ENCODE data around the gene UNG. TPM values are rescaled to one million over a fixed set of nuclear protein-coding genes. Genes with fewer than 3 reads are reported as not detected.
A peak's percentile ranks its signal among the peaks of the same experiment; 100 is the strongest.
"Not testable (repeated sequence)": the region's sequence is repeated elsewhere in the genome, so short reads cannot be mapped to it uniquely, and the experiment has no call there.

The UNG gene
- total and polyA plus RNA-seq, 2 of the 4 experiments (the other 2 are of a cell fraction) = 13.3 to 16.0 TPM

DNA sequence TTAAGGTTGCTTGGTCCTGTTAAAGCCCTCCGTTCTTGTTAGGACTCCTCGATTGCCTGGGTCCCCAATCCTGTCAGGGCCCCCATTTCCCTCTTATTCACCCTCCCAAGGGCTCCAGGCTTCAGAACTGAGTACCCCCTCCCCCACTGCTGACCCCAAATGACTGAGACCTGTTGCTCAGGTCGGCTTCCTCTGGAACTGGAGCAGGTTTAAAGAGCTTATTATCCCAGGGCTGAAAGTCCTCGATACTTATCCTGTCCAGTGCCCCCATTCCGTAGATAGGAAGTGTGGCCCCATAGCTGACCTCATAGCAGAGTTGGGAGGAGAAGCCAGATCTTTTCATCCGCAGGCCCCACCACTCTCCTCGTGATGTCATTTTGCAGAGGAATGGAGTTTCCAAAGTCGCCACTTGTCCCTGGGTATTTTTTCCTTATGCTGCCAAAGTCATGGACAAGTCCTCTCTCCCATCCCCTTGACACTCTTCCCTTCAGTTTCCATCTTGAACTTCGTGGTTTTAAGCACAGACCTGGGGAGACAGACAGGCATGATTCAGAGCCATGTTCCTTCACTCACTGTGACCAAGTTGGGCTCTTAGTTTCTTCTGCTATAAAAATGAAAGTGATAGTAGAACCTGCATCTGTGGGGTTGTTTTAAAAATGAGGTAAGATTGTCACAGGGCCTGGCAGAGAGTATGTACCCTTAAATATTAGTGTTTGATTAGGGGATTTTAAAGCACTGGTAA is 43.8 kb upstream of the UNG start:
- Histone ChIP-seq H3K4me1 (ENCODE audit: control insufficient read depth, insufficient read depth, low read length) (0 out of 2 replicates have a peak, but pooled peaks cover 4% of the 10 kb centered on the region), H2AK5ac (ENCODE audit: low read depth, low read length) (no peak overlapping the region), H3K23ac (ENCODE audit: low read depth, low read length) (0 out of 2 replicates have a peak overlapping the region, but pooled peaks have one; percentile 45), H3K9me1 (ENCODE audit: insufficient read depth, low read length) (peaks cover 5% of the 10 kb centered on the region), H3K14ac (replicated peaks; ENCODE audit: low read depth, low read length) (no peak overlapping the region; the same call in 1 of the 2 replicates), H3K4me2 (ENCODE audit: low read depth, low read length) (peak overlapping the region; percentile 87), H3K36me3 (ENCODE audit: control insufficient read depth, insufficient read depth, low read length) (peaks cover 2% of the 10 kb centered on the region; the same call in 1 of the 2 replicates), H4K8ac (ENCODE audit: low read depth in 2 of 2, low read length in 2 of 2) (peak overlapping the region; percentile 66 to 67; a peak in 3 of 4 replicates), H2AFZ (replicated peaks; ENCODE audit: low read length, poor library complexity) (peak overlapping the region; percentile 100), H2AK9ac (replicated peaks; ENCODE audit: low read depth, low read length, poor library complexity) (peak overlapping the region; percentile 62), H3K4ac (ENCODE audit: low read depth, low read length) (no peak overlapping the region), H3K9ac (ENCODE audit: low read depth, low read length) (peak overlapping the region; percentile 82), H3K4me3 (ENCODE audit: insufficient read depth, low read depth, low read length) (peak overlapping the region; percentile 63), H2BK15ac (ENCODE audit: low read depth, low read length) (no peak overlapping the region), H3K27ac (ENCODE audit: insufficient read depth, low read length) (no peak overlapping the region), H3K79me1 (ENCODE audit: low read depth in 1 of 2, low read length in 2 of 2) (peaks cover 11 to 15% of the 10 kb centered on the region in 2 experiments; a peak in 3 of 4 replicates), H4K91ac (ENCODE audit: insufficient read depth, low read depth, low read length) (no peak overlapping the region), H3K18ac (ENCODE audit: low read depth, low read length) (no peak overlapping the region), H2BK120ac (ENCODE audit: low read depth, low read length) (no peak overlapping the region), H2BK5ac (ENCODE audit: low read depth, low read length, poor library complexity, severe bottlenecking) (no peak overlapping the region), H3K27me3 (ENCODE audit: control insufficient read depth, insufficient read depth, low read length) (no peaks in the 10 kb centered on the region), H4K5ac (ENCODE audit: low read depth, low read length) (0 out of 2 replicates have a peak overlapping the region, but pooled peaks have one; percentile 7), H2BK20ac (ENCODE audit: low read depth, low read length) (no peak overlapping the region), H3K56ac (ENCODE audit: extremely low read depth, insufficient read depth, low read length) (no peak overlapping the region), H3K9me3 (ENCODE audit: control insufficient read depth, insufficient read depth, low read length) (no peaks in the 10 kb centered on the region), H4K20me1 (ENCODE audit: insufficient read depth, low read length) (no peaks in the 10 kb centered on the region)
- WGBS, 2 experiments (ENCODE audit: extremely low coverage in 2 of 2, insufficient read length in 1 of 2) = 26% methylated on average over 5 of the region's 9 CpGs; no CpG with 5 or more reads in 1 of the 2 experiments
- in situ Hi-C loops (cut with MboI; ENCODE audit: low sequenced_read_pairs) (no loop called here), intact Hi-C loops (cut with micrococcal nuclease) (loop anchor here (2.0 kb wide), 1 partner anchor 33 kb away; the partner anchor contains the start of gene SVOP), dilution Hi-C loops (cut with HindIII; ENCODE audit: low sequenced_read_pairs, unreplicated experiment) (no loop called here)
- TF ChIP-seq MXI1 (IDR thresholded peaks at IDR 0.05; ENCODE audit: borderline replicate concordance, low read depth, low read length) = no peak
- no peak for ATAC-seq (ENCODE audit: low read depth)
- TSS peak; percentile 46 for BruUV-seq (replicated peaks)
- CTCF ChIA-PET = no interaction called here
- POLR2A ChIA-PET (ENCODE audit: unreplicated experiment) = interaction anchor here (0.6 kb wide), 1 partner anchor 221 kb away, joined by 3 read pairs; no protein-coding TSS in a partner anchor
- DNase-seq = no peak

DNA sequence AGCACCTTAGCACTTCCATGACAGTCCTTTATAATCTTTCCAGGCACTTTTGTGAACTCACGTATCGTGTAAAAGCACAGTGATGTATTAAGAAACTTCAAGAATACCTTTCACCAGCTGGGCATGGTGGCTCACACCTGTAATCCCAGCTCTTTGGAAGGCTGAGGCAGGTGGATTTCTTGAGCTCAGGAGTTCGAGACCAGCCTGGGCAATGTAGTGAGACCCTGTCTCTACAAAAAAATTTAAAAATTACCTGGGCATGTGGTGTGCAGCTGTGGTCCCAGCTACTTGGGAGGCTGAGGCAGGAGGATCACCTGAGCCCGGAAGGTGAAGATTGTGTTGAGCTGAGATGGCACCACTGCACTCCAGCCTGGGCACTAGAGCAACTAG is 43.3 kb upstream of the UNG start:
- H3K18ac ChIP-seq (ENCODE audit: low read depth, low read length); H2AK5ac ChIP-seq (ENCODE audit: low read depth, low read length); ATAC-seq (ENCODE audit: low read depth); H3K27ac ChIP-seq (ENCODE audit: insufficient read depth, low read length); DNase-seq; H3K27me3 ChIP-seq (ENCODE audit: control insufficient read depth, insufficient read depth, low read length); H2BK5ac ChIP-seq (ENCODE audit: low read depth, low read length, poor library complexity, severe bottlenecking); in situ Hi-C loops (cut with MboI; ENCODE audit: low sequenced_read_pairs); H3K4me3 ChIP-seq (ENCODE audit: insufficient read depth, low read depth, low read length); POLR2A ChIA-PET (ENCODE audit: unreplicated experiment); H3K4me1 ChIP-seq (ENCODE audit: control insufficient read depth, insufficient read depth, low read length); H3K56ac ChIP-seq (ENCODE audit: extremely low read depth, insufficient read depth, low read length); H4K91ac ChIP-seq (ENCODE audit: insufficient read depth, low read depth, low read length); H2AFZ ChIP-seq (replicated peaks; ENCODE audit: low read length, poor library complexity); H4K5ac ChIP-seq (ENCODE audit: low read depth, low read length); dilution Hi-C loops (cut with HindIII; ENCODE audit: low sequenced_read_pairs, unreplicated experiment); H4K8ac ChIP-seq (ENCODE audit: low read depth in 2 of 2, low read length in 2 of 2); H2AK9ac ChIP-seq (replicated peaks; ENCODE audit: low read depth, low read length, poor library complexity); BruUV-seq (replicated peaks); CTCF ChIA-PET; intact Hi-C loops (cut with micrococcal nuclease); H3K9ac ChIP-seq (ENCODE audit: low read depth, low read length); H2BK20ac ChIP-seq (ENCODE audit: low read depth, low read length); H3K4me2 ChIP-seq (ENCODE audit: low read depth, low read length); H2BK15ac ChIP-seq (ENCODE audit: low read depth, low read length); H3K9me1 ChIP-seq (ENCODE audit: insufficient read depth, low read length); H2BK120ac ChIP-seq (ENCODE audit: low read depth, low read length); H3K4ac ChIP-seq (ENCODE audit: low read depth, low read length); H3K14ac ChIP-seq (replicated peaks; ENCODE audit: low read depth, low read length); H4K20me1 ChIP-seq (ENCODE audit: insufficient read depth, low read length); H3K9me3 ChIP-seq (ENCODE audit: control insufficient read depth, insufficient read depth, low read length); H3K36me3 ChIP-seq (ENCODE audit: control insufficient read depth, insufficient read depth, low read length); H3K23ac ChIP-seq (ENCODE audit: low read depth, low read length): not testable (repeated sequence)
- no CpG with 5 or more reads among the region's 4 CpGs for WGBS, 2 experiments (ENCODE audit: extremely low coverage in 2 of 2, insufficient read length in 1 of 2)
- H3K79me1 ChIP-seq (ENCODE audit: low read depth in 1 of 2, low read length in 2 of 2) = peaks cover 11 to 15% of the 10 kb centered on the region in 2 experiments; a peak in 3 of 4 replicates
